ENCODE measurements around the gene PLXNB3. TPM values are rescaled to one million over a fixed set of nuclear protein-coding genes. Genes with fewer than 3 reads are reported as not detected.
"Not testable (repeated sequence)": the region's sequence is repeated elsewhere in the genome, so short reads cannot be mapped to it uniquely, and the experiment has no call there.

Gene PLXNB3
- polyA plus RNA-seq, 3 donors from 2014 or later, result not detected

- no peaks in the 10 kb centered on the region for H3K9me3 Mint-ChIP-seq
- peaks cover 35 to 36% of the 10 kb centered on the region in 2 donors for H3K4me1 Mint-ChIP-seq
- peak overlapping the region; percentile 60 to 74 (median 72) for H3K4me3 Mint-ChIP-seq
- peaks cover 3 to 10% (median 7%) of the 10 kb centered on the region in 3 donors for H3K36me3 Mint-ChIP-seq
- H3K27me3 Mint-ChIP-seq (ENCODE audit: low read depth in 3 of 3), result peaks cover 3 to 5% (median 3%) of the 10 kb centered on the region in 3 donors
- peak; percentile 26 to 34 (median 30) for DNase-seq
- H3K27ac Mint-ChIP-seq, result peak overlapping the region; percentile 78 to 89 (median 86)
Observed at GRCh38 chrX:153727123-153727931, 36.7 kb upstream of the PLXNB3 start.

GRCh38 chrX:153728095-153728494, 36.0 kb upstream of the PLXNB3 start:
- peak overlapping the region in 3 of 5 donors; percentile 71 to 74 (median 72) for H3K4me3 Mint-ChIP-seq
- H3K9me3 Mint-ChIP-seq, result no peaks in the 10 kb centered on the region
- peaks cover 3 to 7% (median 3%) of the 10 kb centered on the region in 3 donors for H3K27me3 Mint-ChIP-seq (ENCODE audit: low read depth in 3 of 3)

GRCh38 chrX:153728951-153729631, 35.0 kb upstream of the PLXNB3 start:
- H3K27ac Mint-ChIP-seq, result peak overlapping the region in 1 of 6 donors; percentile 36
- H3K9me3 Mint-ChIP-seq, result no peaks in the 10 kb centered on the region
- H3K36me3 Mint-ChIP-seq, result peaks cover 3 to 10% (median 7%) of the 10 kb centered on the region in 3 donors
- no peak overlapping the region for H3K4me3 Mint-ChIP-seq
- DNase-seq, result no peak
- H3K27me3 Mint-ChIP-seq (ENCODE audit: low read depth in 3 of 3), result peaks cover 3 to 7% (median 3%) of the 10 kb centered on the region in 3 donors
- peaks cover 24 to 26% of the 10 kb centered on the region in 2 donors for H3K4me1 Mint-ChIP-seq

More at GRCh38 chrX:153728095-153728494, 36.0 kb upstream of the PLXNB3 start:
- peaks cover 3 to 10% (median 7%) of the 10 kb centered on the region in 3 donors for H3K36me3 Mint-ChIP-seq
- peaks cover 27 to 28% of the 10 kb centered on the region in 2 donors for H3K4me1 Mint-ChIP-seq
- peak overlapping the region in 5 of 6 donors; percentile 35 to 89 (median 84) for H3K27ac Mint-ChIP-seq
- no peak for DNase-seq

- not testable (repeated sequence) for DNase-seq; H3K4me3 Mint-ChIP-seq; H3K27me3 Mint-ChIP-seq (ENCODE audit: low read depth in 3 of 3); H3K9me3 Mint-ChIP-seq; H3K27ac Mint-ChIP-seq
- peaks cover 3 to 17% (median 14%) of the 10 kb centered on the region in 3 donors for H3K36me3 Mint-ChIP-seq
- peaks cover 30 to 31% of the 10 kb centered on the region in 2 donors for H3K4me1 Mint-ChIP-seq
Observed at GRCh38 chrX:153730115-153730514, 33.9 kb upstream of the PLXNB3 start.

GRCh38 chrX:153731117-153731844, 32.8 kb upstream of the PLXNB3 start:
- H3K9me3 Mint-ChIP-seq, result no peaks in the 10 kb centered on the region
- peaks cover 0 to 5% (median 3%) of the 10 kb centered on the region in 3 donors for H3K27me3 Mint-ChIP-seq (ENCODE audit: low read depth in 3 of 3)
- H3K36me3 Mint-ChIP-seq, result peaks cover 3 to 21% (median 15%) of the 10 kb centered on the region in 3 donors
- peaks cover 30 to 38% of the 10 kb centered on the region in 2 donors for H3K4me1 Mint-ChIP-seq
- no peak for DNase-seq
- no peak overlapping the region for H3K4me3 Mint-ChIP-seq
- H3K27ac Mint-ChIP-seq, result peak overlapping the region in 3 of 6 donors; percentile 17 to 52 (median 20)

- H3K9me3 Mint-ChIP-seq, result no peaks in the 10 kb centered on the region
- no peak for DNase-seq
- peak overlapping the region in 2 of 6 donors; percentile 17 to 52 for H3K27ac Mint-ChIP-seq
- peaks cover 3 to 21% (median 15%) of the 10 kb centered on the region in 3 donors for H3K36me3 Mint-ChIP-seq
- H3K27me3 Mint-ChIP-seq (ENCODE audit: low read depth in 3 of 3), result peaks cover 0 to 5% (median 3%) of the 10 kb centered on the region in 3 donors
- H3K4me3 Mint-ChIP-seq, result no peak overlapping the region
- H3K4me1 Mint-ChIP-seq, result peaks cover 27 to 36% of the 10 kb centered on the region in 2 donors
Observed at GRCh38 chrX:153731845-153732215, 32.2 kb upstream of the PLXNB3 start.

- no peak for DNase-seq
- Mint-ChIP-seq H3K27me3 (ENCODE audit: low read depth in 3 of 3) (peaks cover 0 to 3% (median 3%) of the 10 kb centered on the region in 3 donors), H3K36me3 (peaks cover 3 to 21% (median 15%) of the 10 kb centered on the region in 3 donors), H3K9me3 (no peaks in the 10 kb centered on the region), H3K4me3 (no peak overlapping the region), H3K27ac (no peak overlapping the region), H3K4me1 (peaks cover 21 to 30% of the 10 kb centered on the region in 2 donors)
Observed at GRCh38 chrX:153732401-153732800, 31.6 kb upstream of the PLXNB3 start.

GRCh38 chrX:153733651-153734240, 30.3 kb upstream of the PLXNB3 start:
- Mint-ChIP-seq H3K36me3 (peaks cover 3 to 21% (median 15%) of the 10 kb centered on the region in 3 donors), H3K4me1 (peaks cover 12 to 23% of the 10 kb centered on the region in 2 donors), H3K27me3 (ENCODE audit: low read depth in 3 of 3) (peaks cover under 1 to 3% (median 3%) of the 10 kb centered on the region in 3 donors), H3K9me3 (no peaks in the 10 kb centered on the region), H3K4me3 (no peak overlapping the region), H3K27ac (no peak overlapping the region)
- DNase-seq, result no peak

GRCh38 chrX:153734871-153735270, 29.2 kb upstream of the PLXNB3 start:
- DNase-seq, result no peak
- H3K27ac Mint-ChIP-seq, result peak overlapping the region in 1 of 6 donors; percentile 67
- H3K9me3 Mint-ChIP-seq, result no peaks in the 10 kb centered on the region
- peaks cover 3 to 21% (median 15%) of the 10 kb centered on the region in 3 donors for H3K36me3 Mint-ChIP-seq
- H3K4me3 Mint-ChIP-seq, result no peak overlapping the region
- H3K4me1 Mint-ChIP-seq, result peaks cover 12 to 23% of the 10 kb centered on the region in 2 donors
- peaks cover 2 to 3% (median 3%) of the 10 kb centered on the region in 3 donors for H3K27me3 Mint-ChIP-seq (ENCODE audit: low read depth in 3 of 3)

GRCh38 chrX:153735274-153735673, 28.8 kb upstream of the PLXNB3 start:
- Mint-ChIP-seq H3K4me3 (no peak overlapping the region), H3K9me3 (no peaks in the 10 kb centered on the region), H3K27me3 (ENCODE audit: low read depth in 3 of 3) (peaks cover 0 to 3% (median 3%) of the 10 kb centered on the region in 3 donors), H3K4me1 (peaks cover 15 to 23% of the 10 kb centered on the region in 2 donors), H3K36me3 (peaks cover 3 to 21% (median 15%) of the 10 kb centered on the region in 3 donors), H3K27ac (peak overlapping the region in 1 of 6 donors; percentile 80)
- DNase-seq, result peak in 2 of 3 donors; percentile 31

- H3K4me3 Mint-ChIP-seq, result no peak overlapping the region
- no peak for DNase-seq
- peaks cover 17 to 21% of the 10 kb centered on the region in 2 donors for H3K4me1 Mint-ChIP-seq
- H3K9me3 Mint-ChIP-seq, result no peaks in the 10 kb centered on the region
- no peak overlapping the region for H3K27ac Mint-ChIP-seq
- H3K36me3 Mint-ChIP-seq, result peaks cover 3 to 17% (median 15%) of the 10 kb centered on the region in 3 donors
- peaks cover 0 to 5% (median 3%) of the 10 kb centered on the region in 3 donors for H3K27me3 Mint-ChIP-seq (ENCODE audit: low read depth in 3 of 3)
Observed at GRCh38 chrX:153736071-153736820, 27.8 kb upstream of the PLXNB3 start.

GRCh38 chrX:153736871-153737441, 27.1 kb upstream of the PLXNB3 start:
- Mint-ChIP-seq H3K9me3 (no peaks in the 10 kb centered on the region), H3K27ac (no peak overlapping the region)

More at GRCh38 chrX:153736871-153737441, 27.1 kb upstream of the PLXNB3 start:
- no peak overlapping the region for H3K4me3 Mint-ChIP-seq
- H3K4me1 Mint-ChIP-seq, result peaks cover 14 to 17% of the 10 kb centered on the region in 2 donors
- no peak for DNase-seq
- peaks cover 0 to 5% (median 3%) of the 10 kb centered on the region in 3 donors for H3K27me3 Mint-ChIP-seq (ENCODE audit: low read depth in 3 of 3)
- peaks cover 0 to 12% (median 9%) of the 10 kb centered on the region in 3 donors for H3K36me3 Mint-ChIP-seq
